Mammary epithelial cell (primary cell): ENCODE measurements around the gene PEX5L.

ENCODE experiments used
- CTCF ChIP-seq, 2 donors: IDR thresholded peaks in 1 of 2; conservative IDR thresholded peaks in 1 of 2; 2 replicates each; pipeline ENCODE4 v1.5.1; 2011 to 2012; ENCODE audit warnings: inconsistent platforms in 2 of 2, low read length in 2 of 2, mild to moderate bottlenecking in 2 of 2, control low read depth in 1 of 2, low read depth in 1 of 2; ENCODE audit not compliant: insufficient read depth in 1 of 2; ENCODE audit errors: extremely low read depth in 1 of 2
- EZH2 ChIP-seq: IDR thresholded peaks from 2 replicates; pipeline ENCODE4 v1.6.1; 2012; ENCODE audit warnings: low read length, inconsistent platforms, borderline replicate concordance

GRCh38 chr3:179807588-179807987 lies 229.1 kb downstream of the PEX5L start:
- no peak for TF ChIP-seq CTCF (conservative IDR thresholded peaks at IDR 0.05 in 1 of 2, IDR thresholded peaks at IDR 0.05 in 1 of 2; ENCODE audit: extremely low read depth in 1 of 2, insufficient read depth in 1 of 2, low read depth in 1 of 2, low read length in 2 of 2)
- no peak for TF ChIP-seq EZH2
